HG03064 (cell line): ENCODE results near the gene ACLY.
"Not testable (repeated sequence)": the region's sequence is repeated elsewhere in the genome, so short reads cannot be mapped to it uniquely, and the experiment has no call there.

Experiments
- ATAC-seq: cut with Tn5 transposase; IDR thresholded peaks from one replicate; pipeline ENCODE4 v1.9.1; 2021; ENCODE audit warnings: low read depth; ENCODE audit not compliant: unreplicated experiment

The ACLY gene

DNA sequence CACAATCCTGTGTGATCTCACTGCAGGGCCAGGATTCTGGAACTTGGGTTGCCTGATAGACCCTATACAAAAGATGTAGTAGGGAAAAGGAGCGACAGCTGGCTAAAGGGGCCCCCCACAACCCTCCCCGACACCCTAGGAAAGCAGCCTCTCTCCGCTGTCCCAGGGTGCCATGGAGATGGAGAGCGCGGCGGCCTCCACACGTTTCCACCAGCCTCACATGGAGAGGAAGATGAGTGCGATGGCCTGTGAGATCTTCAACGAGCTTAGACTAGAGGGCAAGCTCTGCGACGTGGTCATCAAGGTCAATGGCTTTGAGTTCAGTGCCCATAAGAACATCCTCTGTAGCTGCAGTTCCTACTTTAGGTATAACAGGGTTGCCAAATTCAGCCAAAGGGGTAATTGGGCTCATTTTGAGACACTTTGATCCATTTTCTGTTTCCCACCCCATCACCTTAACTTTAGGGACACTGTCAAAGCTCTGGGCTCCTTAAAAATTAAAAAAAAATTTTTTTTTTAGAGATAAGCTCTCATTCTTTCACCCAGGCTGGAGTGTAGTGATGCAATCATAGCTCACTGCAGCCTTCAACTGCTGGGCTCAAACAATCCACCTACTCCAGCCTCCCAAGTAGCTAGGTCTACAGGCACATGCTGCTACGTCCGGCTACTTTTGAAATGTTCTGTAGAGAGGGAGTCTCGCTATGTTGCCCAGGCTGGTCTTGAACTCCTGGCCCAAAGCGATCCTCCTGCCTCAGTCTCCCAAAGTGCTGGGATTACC, 80.8 kb downstream of the ACLY start, which contains the start of gene KLHL10:
TSS of gene KLHL10 (plus strand) at position 65 of the 778 bp plus-strand sequence. CDS start at position 173, 108 bp downstream.
- no peak for ATAC-seq

GRCh38 chr17:41836550-41837196, 82.1 kb downstream of the ACLY start:
- no peak for ATAC-seq

DNA sequence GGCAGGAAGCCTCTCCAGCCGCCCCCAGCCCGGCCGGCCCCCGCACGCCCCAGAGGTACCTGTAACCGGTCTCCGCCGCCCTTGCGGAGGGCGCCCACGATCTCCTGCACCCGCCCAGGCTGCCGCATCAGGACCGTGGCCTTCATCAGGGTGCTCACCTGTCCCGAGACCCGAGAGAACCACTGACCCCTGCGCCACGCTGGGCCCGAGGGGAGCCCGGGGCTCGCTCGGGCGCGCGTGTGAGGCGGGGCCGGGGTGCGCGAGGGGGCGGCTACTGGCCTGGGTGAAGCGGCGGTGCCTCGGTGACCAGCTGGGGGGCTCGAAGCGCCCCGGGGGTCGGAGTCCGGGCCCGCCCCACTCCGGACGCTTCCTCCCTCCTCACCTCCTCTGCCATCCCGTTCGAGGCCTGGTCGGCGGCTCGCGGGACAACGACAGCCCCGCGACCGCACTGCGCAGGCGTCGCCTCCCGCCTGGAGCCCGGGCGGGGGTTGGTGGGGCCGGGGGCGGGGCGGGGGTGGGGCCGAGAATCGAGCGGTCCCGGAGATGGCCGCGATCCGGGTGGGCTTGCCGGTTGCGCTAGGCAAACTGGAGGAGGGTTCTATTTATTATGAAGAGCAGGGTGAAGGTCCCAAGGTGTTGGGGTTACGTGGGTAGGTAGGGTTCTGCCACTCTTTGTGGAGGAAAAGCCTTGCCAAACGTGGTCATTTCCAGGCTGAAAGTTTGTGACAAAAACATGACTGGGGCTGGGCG, 82.8 kb downstream of the ACLY start, which contains the start of gene NT5C3B:
TSS of gene NT5C3B (minus strand) at position 433 of the 750 bp plus-strand sequence. CDS start at position 394, 39 bp downstream.
- no peak for ATAC-seq

DNA sequence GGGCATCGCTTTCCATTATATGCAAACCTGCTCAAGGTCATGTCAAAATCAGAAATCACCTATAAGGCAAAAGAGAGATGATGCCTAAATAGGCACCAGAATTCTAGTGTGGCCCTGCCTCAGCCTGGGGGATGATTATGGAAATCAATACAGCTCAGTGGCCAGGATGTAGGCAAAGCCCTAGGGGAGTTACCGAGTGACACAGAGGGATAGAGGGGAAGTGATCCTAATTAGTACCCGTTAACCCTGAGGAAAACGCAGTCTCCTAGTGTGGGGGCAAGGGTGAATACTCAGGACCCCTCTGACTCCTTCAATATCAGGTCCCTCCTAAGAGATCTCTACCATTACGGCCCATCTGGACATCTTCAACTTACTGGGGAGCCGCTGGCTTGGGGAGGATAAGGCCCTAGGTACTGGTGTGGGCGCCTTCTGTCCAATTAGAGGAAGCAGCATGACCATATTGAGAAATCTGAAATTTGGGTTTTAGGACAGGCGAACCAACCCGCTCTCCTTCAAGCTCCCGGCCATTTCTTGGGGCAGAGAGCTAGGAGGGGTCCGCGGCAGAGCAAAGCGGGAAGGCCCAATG, 83.4 kb downstream of the ACLY start:
- ATAC-seq: no peak

DNA sequence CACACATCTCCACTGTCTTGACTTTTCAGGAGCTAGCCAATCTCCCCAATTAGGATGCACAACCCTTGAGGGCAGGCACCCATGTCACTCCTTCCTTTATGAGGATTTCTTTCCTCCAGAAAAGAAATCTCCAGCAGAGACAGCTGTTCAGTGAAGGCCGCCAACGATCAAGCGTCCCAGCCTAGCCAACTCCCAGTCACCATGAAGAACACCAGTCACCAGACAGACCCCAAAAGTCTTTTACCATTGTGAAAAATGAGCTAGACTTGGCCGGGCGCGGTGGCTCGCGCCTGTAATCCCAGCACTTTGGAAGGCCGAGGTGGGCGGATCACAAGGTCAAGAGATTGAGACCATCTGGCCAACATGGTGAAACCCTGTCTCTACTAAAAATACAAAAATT, 88.8 kb downstream of the ACLY start:
- not testable (repeated sequence) for ATAC-seq

DNA sequence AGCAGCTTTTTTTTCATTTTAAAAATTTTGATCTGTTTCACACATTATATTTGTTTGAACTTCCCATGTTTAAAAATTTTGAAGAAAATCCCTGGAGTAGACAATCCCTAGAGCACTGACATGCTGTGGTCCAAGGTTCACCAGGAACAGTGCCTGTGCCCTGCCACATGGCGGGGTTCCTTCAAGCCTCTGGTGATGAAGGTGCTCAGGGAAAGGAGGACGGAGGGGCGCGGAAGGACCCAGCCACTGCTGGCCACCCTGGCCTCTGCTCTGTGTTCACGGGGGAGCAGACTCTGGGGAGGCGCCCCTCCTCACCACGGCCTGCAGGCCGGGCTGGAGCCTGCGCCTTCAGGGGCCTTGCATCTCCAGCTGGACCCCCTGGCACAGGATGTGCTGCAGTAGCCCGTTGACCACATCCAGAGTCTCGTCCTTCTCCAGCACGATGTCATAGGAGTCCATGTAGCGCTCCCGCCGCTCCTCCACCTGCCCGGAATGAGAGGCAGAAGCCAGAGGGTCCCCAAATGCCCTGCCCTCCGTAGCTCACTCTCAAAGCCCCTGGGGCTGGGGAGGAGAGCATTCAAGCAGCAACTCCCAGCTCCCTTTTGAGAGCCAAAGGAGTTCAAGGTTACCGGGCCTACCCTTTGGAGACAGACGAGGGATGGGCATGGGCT, 93.4 kb downstream of the ACLY start:
- no peak for ATAC-seq

- ATAC-seq: no peak
Observed at GRCh38 chr17:41824086-41824485, 94.7 kb downstream of the ACLY start.

DNA sequence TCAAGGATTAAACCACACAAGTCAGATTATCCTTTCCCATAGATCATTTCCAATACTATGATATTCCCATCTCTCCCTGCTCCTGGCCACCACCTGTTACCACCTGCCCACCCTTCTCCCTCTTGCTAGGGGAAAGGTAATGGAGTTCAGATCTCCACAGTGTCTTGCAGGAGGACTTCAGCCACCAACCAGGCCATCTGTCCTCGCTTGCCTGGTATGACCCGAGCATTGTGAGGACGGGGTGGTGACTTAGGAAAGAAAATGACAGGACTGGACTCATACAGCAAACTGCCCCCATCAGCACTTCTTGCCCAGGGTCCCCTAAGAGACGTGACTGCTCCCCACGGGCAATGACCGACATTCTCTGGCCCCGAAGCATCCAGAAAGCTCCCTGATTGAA, 95.2 kb downstream of the ACLY start:
- no peak for ATAC-seq

DNA sequence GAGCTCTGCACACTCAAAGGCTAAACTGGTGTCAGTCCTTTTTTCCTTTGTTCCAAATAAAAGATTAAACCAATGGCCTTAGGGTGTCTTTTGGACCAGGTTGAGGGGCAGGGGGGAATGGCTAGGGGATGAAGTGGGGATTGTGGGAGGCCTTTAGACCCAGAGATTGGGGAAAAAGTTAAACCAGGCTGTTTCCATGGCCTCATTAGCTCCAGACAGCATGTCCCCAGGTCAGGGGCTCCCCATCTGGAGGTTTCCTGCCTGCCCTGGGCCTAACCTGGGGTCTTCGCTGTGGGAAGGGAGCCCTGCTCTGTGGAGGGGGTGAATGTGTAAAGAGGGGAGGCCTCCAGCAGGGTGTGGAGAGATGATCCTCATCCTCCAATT, 95.6 kb downstream of the ACLY start:
- no peak for ATAC-seq

DNA sequence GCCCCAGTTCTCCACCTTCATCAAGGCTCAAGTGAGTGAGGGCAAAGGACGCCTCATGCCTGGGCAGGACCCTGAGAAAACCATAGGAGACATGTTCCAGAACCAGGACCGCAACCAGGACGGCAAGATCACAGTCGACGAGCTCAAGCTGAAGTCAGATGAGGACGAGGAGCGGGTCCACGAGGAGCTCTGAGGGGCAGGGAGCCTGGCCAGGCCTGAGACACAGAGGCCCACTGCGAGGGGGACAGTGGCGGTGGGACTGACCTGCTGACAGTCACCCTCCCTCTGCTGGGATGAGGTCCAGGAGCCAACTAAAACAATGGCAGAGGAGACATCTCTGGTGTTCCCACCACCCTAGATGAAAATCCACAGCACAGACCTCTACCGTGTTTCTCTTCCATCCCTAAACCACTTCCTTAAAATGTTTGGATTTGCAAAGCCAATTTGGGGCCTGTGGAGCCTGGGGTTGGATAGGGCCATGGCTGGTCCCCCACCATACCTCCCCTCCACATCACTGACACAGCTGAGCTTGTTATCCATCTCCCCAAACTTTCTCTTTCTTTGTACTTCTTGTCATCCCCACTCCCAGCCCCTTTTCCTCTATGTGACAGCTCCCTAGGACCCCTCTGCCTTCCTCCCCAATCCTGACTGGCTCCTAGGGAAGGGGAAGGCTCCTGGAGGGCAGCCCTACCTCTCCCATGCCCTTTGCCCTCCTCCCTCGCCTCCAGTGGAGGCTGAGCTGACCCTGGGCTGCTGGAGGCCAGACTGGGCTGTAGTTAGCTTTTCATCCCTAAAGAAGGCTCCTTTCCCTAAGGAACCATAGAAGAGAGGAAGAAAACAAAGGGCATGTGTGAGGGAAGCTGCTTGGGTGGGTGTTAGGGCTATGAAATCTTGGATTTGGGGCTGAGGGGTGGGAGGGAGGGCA, 96.3 kb downstream of the ACLY start:
- no peak for ATAC-seq

GRCh38 chr17:41821776-41822175, 97.0 kb downstream of the ACLY start:
- ATAC-seq: no peak

DNA sequence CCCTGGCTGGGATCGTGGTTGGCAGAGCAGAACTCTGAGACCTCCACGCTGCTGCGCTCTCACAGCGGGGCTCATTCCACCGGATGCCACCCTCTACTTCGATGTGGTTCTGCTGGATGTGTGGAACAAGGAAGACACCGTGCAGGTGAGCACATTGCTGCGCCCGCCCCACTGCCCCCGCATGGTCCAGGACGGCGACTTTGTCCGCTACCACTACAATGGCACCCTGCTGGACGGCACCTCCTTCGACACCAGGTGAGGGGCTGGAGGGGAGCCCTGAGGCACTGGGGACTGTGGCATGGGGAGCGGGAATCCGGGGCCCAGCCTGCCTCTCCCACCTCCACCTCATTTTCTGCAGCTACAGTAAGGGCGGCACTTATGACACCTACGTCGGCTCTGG, 100.7 kb downstream of the ACLY start:
- ATAC-seq: no peak
